Neural progenitor cell (in vitro differentiated cells): ENCODE data around the gene ABCC1.

Experiments used
- CTCF ChIP-seq: fragments of 200-600 bp; sonication (generic); IDR thresholded peaks from 2 replicates; pipeline ENCODE4 v1.5.1; 2017; ENCODE audit warnings: antibody characterized with exemption, mild to moderate bottlenecking
- EZH2 ChIP-seq: fragments of 200-600 bp; sonication (generic); IDR thresholded peaks from 2 replicates; pipeline ENCODE4 v1.6.1; 2017; ENCODE audit warnings: antibody characterized with exemption, mild to moderate bottlenecking, moderate library complexity
- EZH2phosphoT487 ChIP-seq: fragments of 200-600 bp; sonication (generic); IDR thresholded peaks from 2 replicates; pipeline ENCODE4 v1.6.1; 2017; ENCODE audit warnings: antibody characterized with exemption

GRCh38 chr16:15970202-15970601 lies 20.8 kb downstream of the ABCC1 start:
- TF ChIP-seq CTCF (no peak), EZH2 (no peak), EZH2phosphoT487 (no peak)
